ENCODE results near the gene RALA.
"Not testable (repeated sequence)": the region's sequence is repeated elsewhere in the genome, so short reads cannot be mapped to it uniquely, and the experiment has no call there.

RALA gene

DNA sequence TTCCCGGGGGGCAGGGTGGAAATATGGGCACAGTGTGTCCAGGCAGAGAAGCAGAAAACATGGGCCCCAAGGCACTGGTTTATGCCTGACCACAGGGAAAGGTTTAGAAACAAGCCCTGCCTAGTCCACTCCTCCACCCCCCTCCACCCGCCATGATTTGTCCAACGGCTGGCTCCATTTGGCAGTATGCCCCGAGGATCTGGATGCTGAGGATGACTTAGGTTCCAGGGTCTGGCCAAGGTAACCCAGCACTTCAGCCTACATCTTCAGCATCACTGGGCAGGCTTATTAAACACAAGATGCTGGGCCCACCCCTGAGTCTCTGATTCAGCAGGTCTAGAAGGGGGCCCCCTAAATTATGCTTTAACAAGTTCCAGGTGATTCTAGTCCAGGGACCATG, 121.9 kb downstream of the RALA start:
- TF ChIP-seq CTCF (IDR thresholded peaks at IDR 0.05) = no peak
- Mint-ChIP-seq H3K36me3 (ENCODE audit: low read depth) (peaks cover 7% of the 10 kb centered on the region), H3K27ac (no peak overlapping the region), H3K4me3 (no peak overlapping the region), H3K9me3 (no peaks in the 10 kb centered on the region), H3K27me3 (ENCODE audit: low read depth, poor library complexity) (peaks cover 7% of the 10 kb centered on the region), H3K4me1 (peaks cover 28% of the 10 kb centered on the region)
- no peak for DNase-seq

DNA sequence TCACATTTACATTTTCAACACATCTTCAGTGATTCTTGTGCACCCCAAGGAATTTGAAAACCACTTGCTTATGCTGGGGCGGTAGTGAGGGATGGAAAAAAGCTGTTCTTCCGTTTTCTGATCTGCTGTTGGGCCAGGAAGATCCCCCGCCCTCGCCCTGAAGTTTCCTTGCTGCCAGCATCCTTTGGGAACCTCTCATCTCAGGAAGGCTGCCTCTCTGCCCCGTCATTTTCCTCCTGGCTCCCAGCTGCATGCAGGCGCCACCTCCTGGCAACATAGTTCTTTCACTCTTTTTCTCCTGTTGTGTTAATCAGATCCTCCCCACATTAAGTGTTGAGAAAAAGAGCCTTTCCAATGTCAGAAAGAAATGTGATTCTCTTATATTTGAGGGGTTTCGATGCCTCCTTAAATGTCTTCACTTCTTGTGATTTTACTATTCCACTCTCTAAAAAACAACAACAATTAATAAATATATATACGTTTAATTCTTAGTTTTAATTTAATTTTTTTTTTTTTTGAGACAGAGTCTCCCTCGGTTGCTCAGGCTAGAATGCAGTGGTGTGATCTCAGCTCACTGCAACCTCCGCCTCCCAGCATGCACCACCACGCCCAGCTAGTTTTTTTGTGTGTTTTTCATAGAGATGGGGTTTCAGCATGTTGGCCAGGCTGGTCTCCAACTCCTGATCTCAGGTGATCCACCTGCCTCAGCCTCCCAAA, 122.9 kb downstream of the RALA start:
- Mint-ChIP-seq H3K27me3 (ENCODE audit: low read depth, poor library complexity) (peaks cover 7% of the 10 kb centered on the region), H3K4me3 (no peak overlapping the region), H3K36me3 (ENCODE audit: low read depth) (peaks cover 8% of the 10 kb centered on the region), H3K4me1 (peaks cover 37% of the 10 kb centered on the region), H3K9me3 (peaks cover 2% of the 10 kb centered on the region), H3K27ac (no peak overlapping the region)
- TF ChIP-seq CTCF (IDR thresholded peaks at IDR 0.05) = peak; percentile 66
- peak; percentile 67 for DNase-seq

GRCh38 chr7:39749177-39749576, 125.8 kb downstream of the RALA start:
- Mint-ChIP-seq H3K9me3 (peaks cover 16% of the 10 kb centered on the region), H3K4me1 (peaks cover 40% of the 10 kb centered on the region), H3K27ac (no peak overlapping the region), H3K36me3 (ENCODE audit: low read depth) (peaks cover 18% of the 10 kb centered on the region), H3K27me3 (ENCODE audit: low read depth, poor library complexity) (peaks cover 7% of the 10 kb centered on the region), H3K4me3 (no peak overlapping the region)
- TF ChIP-seq CTCF (IDR thresholded peaks at IDR 0.05) = no peak
- DNase-seq = no peak

GRCh38 chr7:39749717-39750116, 126.3 kb downstream of the RALA start:
- no peak for DNase-seq
- no peak overlapping the region for H3K27ac Mint-ChIP-seq
- H3K4me3 Mint-ChIP-seq = no peak overlapping the region
- H3K9me3 Mint-ChIP-seq = peaks cover 20% of the 10 kb centered on the region
- H3K27me3 Mint-ChIP-seq (ENCODE audit: low read depth, poor library complexity) = peaks cover 7% of the 10 kb centered on the region
- H3K4me1 Mint-ChIP-seq = peaks cover 41% of the 10 kb centered on the region
- H3K36me3 Mint-ChIP-seq (ENCODE audit: low read depth) = peaks cover 24% of the 10 kb centered on the region
- TF ChIP-seq CTCF (IDR thresholded peaks at IDR 0.05) = no peak

DNA sequence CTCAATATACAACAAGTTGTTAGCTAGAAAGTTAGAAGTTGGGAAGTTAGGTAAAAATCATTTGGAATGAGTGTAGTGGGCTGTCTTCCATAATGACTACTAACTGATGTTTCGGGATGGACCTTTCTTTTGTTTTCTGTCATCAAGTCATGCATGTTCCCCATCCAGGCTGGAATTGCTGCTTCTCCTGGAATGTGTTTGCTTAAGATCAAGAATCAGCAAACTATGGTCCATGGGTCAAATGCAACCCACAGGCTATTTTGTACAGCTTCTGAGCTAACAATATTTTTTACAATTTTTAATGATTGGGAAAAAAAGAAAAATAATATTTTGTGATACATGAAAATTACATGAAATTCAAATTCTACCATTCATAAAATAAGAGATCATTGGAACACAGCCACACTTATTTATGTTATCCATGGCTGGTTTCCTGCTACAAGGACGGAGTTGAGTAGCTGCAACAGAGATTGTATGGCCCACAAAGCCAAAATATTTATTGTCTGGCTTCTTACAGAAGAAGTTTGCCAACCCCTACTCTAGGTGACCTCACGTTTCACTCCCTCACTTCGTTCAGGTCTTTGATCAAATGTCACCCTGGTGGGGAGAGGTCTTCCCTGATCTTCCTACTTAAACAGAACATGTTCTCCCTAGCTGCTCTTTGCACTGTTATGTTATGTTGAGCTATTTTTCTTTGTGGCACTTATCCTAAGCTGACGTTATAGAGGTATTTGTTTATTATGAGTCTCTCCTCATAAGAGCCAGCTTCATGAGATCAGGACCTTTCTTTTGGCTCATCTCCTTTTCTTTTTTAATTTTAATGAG, 127.1 kb downstream of the RALA start:
- peaks cover 7% of the 10 kb centered on the region for H3K27me3 Mint-ChIP-seq (ENCODE audit: low read depth, poor library complexity)
- peaks cover 29% of the 10 kb centered on the region for H3K36me3 Mint-ChIP-seq (ENCODE audit: low read depth)
- no peak for TF ChIP-seq CTCF (IDR thresholded peaks at IDR 0.05)
- peaks cover 26% of the 10 kb centered on the region for H3K9me3 Mint-ChIP-seq
- peaks cover 42% of the 10 kb centered on the region for H3K4me1 Mint-ChIP-seq
- no peak overlapping the region for H3K27ac Mint-ChIP-seq
- H3K4me3 Mint-ChIP-seq = no peak overlapping the region
- DNase-seq = no peak

- not testable (repeated sequence) for DNase-seq; H3K27ac Mint-ChIP-seq; H3K4me3 Mint-ChIP-seq; H3K27me3 Mint-ChIP-seq (ENCODE audit: low read depth, poor library complexity)
- peaks cover 51% of the 10 kb centered on the region for H3K9me3 Mint-ChIP-seq
- H3K36me3 Mint-ChIP-seq (ENCODE audit: low read depth) = peaks cover 54% of the 10 kb centered on the region
- peaks cover 29% of the 10 kb centered on the region for H3K4me1 Mint-ChIP-seq
These were observed 129.9 kb downstream of the RALA start for GRCh38 chr7:39753237-39753636.
